ENCODE data around the gene BBOX1. TPM values are rescaled to one million over a fixed set of nuclear protein-coding genes. Genes with fewer than 3 reads are reported as not detected.
"Not testable (repeated sequence)": the region's sequence is repeated elsewhere in the genome, so short reads cannot be mapped to it uniquely, and the experiment has no call there.

BBOX1 gene
- total RNA-seq, 2 experiments from 2014 or later: not detected

DNA sequence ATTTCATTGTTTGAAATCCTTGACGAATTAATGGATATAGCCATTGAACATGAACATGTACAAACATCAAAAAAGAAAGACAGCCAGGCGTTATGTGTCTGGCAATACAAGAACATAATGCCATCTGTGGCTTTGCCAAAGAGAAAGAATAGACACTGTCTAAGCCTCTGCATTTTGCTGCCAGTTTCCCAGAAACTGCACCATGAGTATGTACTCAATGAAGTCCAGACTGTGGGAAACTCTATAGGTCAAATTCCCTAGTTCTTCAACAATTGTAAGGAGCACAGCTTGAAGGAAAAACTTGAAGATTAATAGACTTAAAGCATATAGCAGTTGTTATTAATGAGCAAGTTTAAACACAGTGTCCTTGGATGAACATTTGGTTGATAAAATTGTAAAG lies 71.3 kb downstream of the BBOX1 start:
- ATAC-seq: no peak

GRCh38 chr11:27112946-27113345 lies 72.3 kb downstream of the BBOX1 start:
- H3K4me3 Mint-ChIP-seq: no peak overlapping the region
- ATAC-seq (no peak), DNase-seq (no peak)
- no peak overlapping the region for H3K27ac Mint-ChIP-seq
- H3K4me1 Mint-ChIP-seq: no peaks in the 10 kb centered on the region
- H3K36me3 Mint-ChIP-seq: no peaks in the 10 kb centered on the region
- no peaks in the 10 kb centered on the region for H3K9me3 Mint-ChIP-seq (ENCODE audit: low read depth)
- no peaks in the 10 kb centered on the region for H3K27me3 Mint-ChIP-seq
- CTCF ChIA-PET: no interaction called here

More for the DNA sequence above, 71.3 kb downstream of the BBOX1 start:
- DNase-seq: no peak
- Mint-ChIP-seq H3K9me3 (ENCODE audit: low read depth) (no peaks in the 10 kb centered on the region), H3K27ac (no peak overlapping the region), H3K27me3 (no peaks in the 10 kb centered on the region), H3K4me1 (no peaks in the 10 kb centered on the region), H3K4me3 (no peak overlapping the region), H3K36me3 (no peaks in the 10 kb centered on the region)
- CTCF ChIA-PET: no interaction called here

DNA sequence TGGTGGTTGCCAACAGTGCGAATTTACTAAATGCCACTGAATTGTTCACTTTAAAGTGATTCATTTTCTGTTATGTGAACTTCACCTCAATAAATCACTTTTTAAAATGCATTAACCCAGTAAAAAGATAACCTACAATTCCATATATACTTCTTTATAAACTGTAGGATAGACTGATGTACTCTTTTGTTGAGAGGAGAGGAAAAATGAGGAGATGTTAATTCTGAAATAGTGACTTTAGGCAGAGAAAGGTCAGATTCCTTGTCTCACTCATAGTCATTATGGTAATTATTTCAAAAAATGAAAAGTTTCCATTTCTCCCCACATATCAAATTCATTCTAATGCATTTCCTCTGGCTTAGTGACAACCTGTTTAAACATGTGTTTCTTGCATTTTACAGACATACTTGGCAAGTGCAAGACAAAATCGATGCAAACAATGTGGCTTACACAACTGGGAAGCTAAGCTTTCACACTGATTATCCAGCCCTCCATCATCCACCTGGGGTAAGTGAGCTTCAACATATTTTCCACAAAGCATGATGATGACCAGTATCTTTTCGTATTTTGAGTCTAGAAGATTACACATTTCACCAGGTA lies 74.5 kb downstream of the BBOX1 start:
- DNase-seq: no peak
- Mint-ChIP-seq H3K9me3 (ENCODE audit: low read depth) (no peaks in the 10 kb centered on the region), H3K4me3 (no peak overlapping the region), H3K4me1 (no peaks in the 10 kb centered on the region), H3K27ac (no peak overlapping the region), H3K27me3 (no peaks in the 10 kb centered on the region), H3K36me3 (no peaks in the 10 kb centered on the region)
- no peak for ATAC-seq
- CTCF ChIA-PET: no interaction called here

GRCh38 chr11:27116684-27117083 lies 76.1 kb downstream of the BBOX1 start:
- Mint-ChIP-seq H3K36me3 (no peaks in the 10 kb centered on the region), H3K4me3 (no peak overlapping the region), H3K4me1 (no peaks in the 10 kb centered on the region), H3K9me3 (ENCODE audit: low read depth) (no peaks in the 10 kb centered on the region), H3K27me3 (no peaks in the 10 kb centered on the region), H3K27ac (no peak overlapping the region)
- no peak for ATAC-seq
- DNase-seq: no peak
- CTCF ChIA-PET: no interaction called here

DNA sequence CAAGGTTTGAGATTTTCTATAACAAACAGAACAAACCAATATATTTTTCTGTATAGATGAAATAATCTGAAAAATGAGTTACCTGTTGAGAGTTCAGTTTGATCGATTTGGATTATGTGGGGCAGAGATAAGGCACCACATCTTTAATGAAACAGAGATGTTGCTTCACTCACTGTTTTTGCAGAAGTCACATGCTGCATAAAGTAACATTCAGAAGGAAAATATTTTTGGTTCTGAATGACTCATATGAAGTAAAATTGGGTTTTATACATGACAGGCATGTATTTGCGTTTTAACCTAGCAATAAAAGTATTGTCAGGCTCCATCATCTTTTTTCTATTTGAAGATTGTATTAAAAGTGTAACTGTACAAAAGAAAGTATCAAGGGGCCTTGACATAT lies 77.8 kb downstream of the BBOX1 start:
- CTCF ChIA-PET: no interaction called here
- no peaks in the 10 kb centered on the region for H3K27me3 Mint-ChIP-seq

GRCh38 chr11:27118949-27119348 lies 78.3 kb downstream of the BBOX1 start:
- DNase-seq (no peak), ATAC-seq (no peak)
- H3K4me3 Mint-ChIP-seq: no peak overlapping the region
- H3K9me3 Mint-ChIP-seq (ENCODE audit: low read depth): no peaks in the 10 kb centered on the region
- CTCF ChIA-PET: no interaction called here
- H3K27ac Mint-ChIP-seq: no peak overlapping the region
- H3K36me3 Mint-ChIP-seq: no peaks in the 10 kb centered on the region
- no peaks in the 10 kb centered on the region for H3K4me1 Mint-ChIP-seq
- H3K27me3 Mint-ChIP-seq: no peaks in the 10 kb centered on the region

More for the DNA sequence above, 77.8 kb downstream of the BBOX1 start:
- no peak for ATAC-seq
- Mint-ChIP-seq H3K9me3 (ENCODE audit: low read depth) (no peaks in the 10 kb centered on the region), H3K4me3 (no peak overlapping the region), H3K36me3 (no peaks in the 10 kb centered on the region), H3K4me1 (no peaks in the 10 kb centered on the region), H3K27ac (no peak overlapping the region)
- no peak for DNase-seq

DNA sequence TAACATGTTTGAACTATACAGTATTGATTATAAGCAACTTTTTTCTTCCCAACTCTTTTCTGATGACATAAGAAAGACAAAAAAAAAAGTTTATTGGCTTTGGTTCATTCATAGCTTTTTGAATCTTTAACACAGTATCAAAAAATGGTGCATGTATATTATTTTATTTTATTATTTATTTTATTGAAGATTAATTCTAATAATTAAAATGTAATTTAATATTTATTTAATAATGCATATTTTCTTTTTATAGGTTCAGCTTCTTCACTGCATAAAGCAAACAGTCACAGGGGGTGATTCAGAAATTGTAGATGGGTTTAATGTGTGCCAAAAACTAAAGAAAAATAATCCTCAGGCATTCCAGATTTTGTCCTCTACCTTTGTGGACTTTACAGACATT lies 78.8 kb downstream of the BBOX1 start:
- no peak overlapping the region for H3K27ac Mint-ChIP-seq
- H3K9me3 Mint-ChIP-seq (ENCODE audit: low read depth): no peaks in the 10 kb centered on the region
- ATAC-seq (no peak), DNase-seq (no peak)
- H3K36me3 Mint-ChIP-seq: no peaks in the 10 kb centered on the region
- no peaks in the 10 kb centered on the region for H3K4me1 Mint-ChIP-seq
- no peak overlapping the region for H3K4me3 Mint-ChIP-seq
- no peaks in the 10 kb centered on the region for H3K27me3 Mint-ChIP-seq
- CTCF ChIA-PET: no interaction called here

DNA sequence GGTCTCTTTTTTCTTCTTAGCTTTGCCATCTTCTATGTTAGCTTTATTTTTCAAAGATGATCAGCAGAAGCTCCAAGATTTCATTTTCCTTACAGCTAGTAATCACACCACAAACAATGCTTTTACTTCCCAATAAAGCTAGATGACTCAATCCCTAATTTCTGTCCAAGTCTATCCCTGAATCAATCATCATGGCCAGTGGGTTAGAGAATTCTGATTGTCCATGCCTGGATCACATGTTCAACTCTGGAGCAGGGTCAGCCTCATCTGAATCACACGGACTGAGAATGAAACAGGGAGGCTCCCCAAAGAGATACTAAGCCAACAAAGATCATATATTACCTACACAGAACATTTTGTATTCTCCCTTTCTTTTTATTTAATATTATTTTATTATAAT lies 79.6 kb downstream of the BBOX1 start:
- CTCF ChIA-PET: no interaction called here
- ATAC-seq (no peak), DNase-seq (no peak)
- H3K36me3 Mint-ChIP-seq: no peaks in the 10 kb centered on the region
- no peaks in the 10 kb centered on the region for H3K4me1 Mint-ChIP-seq
- H3K9me3 Mint-ChIP-seq (ENCODE audit: low read depth): no peaks in the 10 kb centered on the region
- H3K4me3 Mint-ChIP-seq: no peak overlapping the region
- no peak overlapping the region for H3K27ac Mint-ChIP-seq
- H3K27me3 Mint-ChIP-seq: no peaks in the 10 kb centered on the region

GRCh38 chr11:27122001-27122400 lies 81.4 kb downstream of the BBOX1 start:
- no peaks in the 10 kb centered on the region for H3K9me3 Mint-ChIP-seq (ENCODE audit: low read depth)
- H3K27ac Mint-ChIP-seq: no peak overlapping the region
- CTCF ChIA-PET: no interaction called here
- DNase-seq (no peak), ATAC-seq (no peak)
- H3K36me3 Mint-ChIP-seq: no peaks in the 10 kb centered on the region
- no peak overlapping the region for H3K4me3 Mint-ChIP-seq
- no peaks in the 10 kb centered on the region for H3K27me3 Mint-ChIP-seq
- no peaks in the 10 kb centered on the region for H3K4me1 Mint-ChIP-seq

DNA sequence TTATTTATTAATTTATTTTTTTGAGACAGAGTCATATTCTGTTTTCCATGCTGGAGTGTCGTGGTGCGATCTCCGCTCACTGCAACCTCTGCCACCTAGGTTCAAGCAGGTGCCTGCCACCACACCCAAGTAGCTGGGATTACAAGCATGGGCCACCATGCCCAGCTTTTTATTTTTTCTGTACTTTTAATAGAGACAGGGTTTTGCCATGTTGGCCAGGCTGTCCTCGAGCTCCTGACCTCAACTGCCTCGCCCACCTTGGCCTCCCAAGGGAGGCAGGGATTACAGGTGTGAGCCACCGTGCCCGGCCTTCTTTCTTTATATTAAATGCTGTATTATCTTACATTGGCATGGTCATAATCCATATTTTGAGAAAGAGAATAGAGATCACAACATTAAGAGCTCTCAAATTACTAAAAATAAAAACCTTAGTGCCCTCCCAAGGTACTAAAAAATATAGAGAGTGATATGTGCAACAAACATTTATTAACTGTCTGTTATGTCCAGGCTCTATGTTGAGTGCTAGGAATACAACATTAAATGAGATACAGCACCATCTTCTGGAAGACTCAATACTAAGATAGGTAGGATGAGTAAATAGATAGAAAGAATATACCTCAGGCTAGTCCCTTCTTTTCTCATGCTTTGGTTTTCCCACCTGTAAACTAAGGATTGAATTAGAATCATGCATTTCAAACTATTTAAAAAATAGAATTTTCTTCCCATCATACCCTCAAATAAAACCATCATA lies 84.1 kb downstream of the BBOX1 start:
- Mint-ChIP-seq H3K27ac (no peak overlapping the region), H3K4me1 (no peaks in the 10 kb centered on the region), H3K27me3 (no peaks in the 10 kb centered on the region), H3K9me3 (ENCODE audit: low read depth) (no peaks in the 10 kb centered on the region), H3K4me3 (no peak overlapping the region), H3K36me3 (no peaks in the 10 kb centered on the region)
- CTCF ChIA-PET: no interaction called here
- DNase-seq (no peak), ATAC-seq (no peak)

- CTCF ChIA-PET: no interaction called here
- no peak overlapping the region for H3K27ac Mint-ChIP-seq
- ATAC-seq: no peak
- no peaks in the 10 kb centered on the region for H3K9me3 Mint-ChIP-seq (ENCODE audit: low read depth)
- DNase-seq: no peak
- no peaks in the 10 kb centered on the region for H3K36me3 Mint-ChIP-seq
- H3K4me1 Mint-ChIP-seq: no peaks in the 10 kb centered on the region
- no peak overlapping the region for H3K4me3 Mint-ChIP-seq
- H3K27me3 Mint-ChIP-seq: no peaks in the 10 kb centered on the region
Measured at GRCh38 chr11:27129686-27130085, 89.1 kb downstream of the BBOX1 start.

DNA sequence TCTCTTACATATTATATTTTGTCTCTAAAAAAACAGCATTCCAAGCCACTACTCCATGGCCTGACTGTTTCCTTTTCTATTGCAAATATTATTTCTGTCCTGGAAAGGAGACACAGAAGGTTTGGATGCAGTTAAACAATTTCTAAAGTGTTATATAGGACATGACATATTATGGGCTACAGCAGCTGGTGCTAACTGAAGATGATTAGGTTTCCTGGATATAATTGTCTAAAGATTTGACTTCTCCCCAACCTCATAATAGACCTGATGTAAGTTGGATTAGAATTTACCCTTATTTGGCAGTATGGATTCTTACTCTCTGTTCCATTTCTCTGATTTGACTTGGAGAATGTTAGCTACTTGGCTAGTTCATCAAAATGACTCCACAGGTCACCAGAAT lies 90.2 kb downstream of the BBOX1 start:
- H3K4me1 Mint-ChIP-seq: no peaks in the 10 kb centered on the region
- ATAC-seq (no peak), DNase-seq (no peak)
- H3K4me3 Mint-ChIP-seq: no peak overlapping the region
- no peak overlapping the region for H3K27ac Mint-ChIP-seq
- peaks cover 3% of the 10 kb centered on the region for H3K9me3 Mint-ChIP-seq (ENCODE audit: low read depth)
- CTCF ChIA-PET: no interaction called here
- no peaks in the 10 kb centered on the region for H3K36me3 Mint-ChIP-seq
- no peaks in the 10 kb centered on the region for H3K27me3 Mint-ChIP-seq

- CTCF ChIA-PET; ATAC-seq; H3K4me1 Mint-ChIP-seq; H3K36me3 Mint-ChIP-seq; H3K27ac Mint-ChIP-seq; H3K4me3 Mint-ChIP-seq; DNase-seq; H3K9me3 Mint-ChIP-seq (ENCODE audit: low read depth); H3K27me3 Mint-ChIP-seq: not testable (repeated sequence)
Measured at GRCh38 chr11:27135924-27136329, 95.3 kb downstream of the BBOX1 start.

DNA sequence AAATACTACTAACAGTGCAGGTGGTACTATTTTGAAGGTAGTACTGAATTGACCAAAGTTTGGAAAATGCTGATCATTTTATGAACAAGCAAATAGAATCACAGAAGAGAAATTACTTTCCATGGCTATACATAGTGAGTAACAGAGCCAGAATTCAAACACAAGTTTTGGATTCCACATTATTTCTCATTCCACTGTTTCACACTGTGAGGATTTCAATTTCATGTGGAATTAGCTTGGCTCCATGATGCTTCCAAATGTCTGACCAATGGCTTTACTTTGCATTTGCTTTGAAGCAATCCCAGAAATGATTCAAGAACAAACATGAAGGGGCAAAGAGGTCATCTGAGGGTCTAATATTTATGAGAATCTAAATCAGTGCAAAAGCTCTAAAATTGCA lies 98.1 kb downstream of the BBOX1 start:
- Mint-ChIP-seq H3K27ac (no peak overlapping the region), H3K27me3 (no peaks in the 10 kb centered on the region), H3K4me1 (no peaks in the 10 kb centered on the region), H3K4me3 (no peak overlapping the region), H3K9me3 (ENCODE audit: low read depth) (peaks cover 16% of the 10 kb centered on the region), H3K36me3 (no peaks in the 10 kb centered on the region)
- CTCF ChIA-PET: no interaction called here
- DNase-seq (no peak), ATAC-seq (no peak)
